Calu3 (cell line): ENCODE results near the gene SLC36A1. TPM values are rescaled to one million over a fixed set of nuclear protein-coding genes. Genes with fewer than 3 reads are reported as not detected.

Experiments used
- BruUV-seq: library from RNA; stranded (reverse); fragments of 400-500 nt; replicated peaks from 2 replicates; lab custom pipeline; 2021; lab: Mats Ljungman, UMichigan
- CTCF ChIA-PET: fragments of 300-600 bp; sonication (Branson Sonifier 250); formaldehyde crosslinking; loops from one replicate; lab custom pipeline; 2022; ENCODE audit warnings: antibody characterized with exemption; lab: Charles Lee
- DNase-seq: peaks from one replicate; pipeline ENCODE4 v3.0.0; 2022
- H3K27ac Mint-ChIP-seq: one replicate; pipeline ENCODE4 v1.8.0; 2022; ENCODE audit warnings: mixed read lengths; ENCODE audit not compliant: unreplicated experiment
- H3K27me3 Mint-ChIP-seq: one replicate; pipeline ENCODE4 v1.8.0; 2022; ENCODE audit warnings: mixed read lengths; ENCODE audit not compliant: unreplicated experiment
- H3K36me3 Mint-ChIP-seq: one replicate; pipeline ENCODE4 v1.8.0; 2022; ENCODE audit warnings: mild to moderate bottlenecking, moderate library complexity, mixed read lengths; ENCODE audit not compliant: insufficient read depth, unreplicated experiment
- H3K4me1 Mint-ChIP-seq: one replicate; pipeline ENCODE4 v1.8.0; 2022; ENCODE audit warnings: mild to moderate bottlenecking, low read depth, mixed read lengths; ENCODE audit not compliant: unreplicated experiment
- H3K4me3 Mint-ChIP-seq: one replicate; pipeline ENCODE4 v1.8.0; 2022; ENCODE audit warnings: mild to moderate bottlenecking, low read depth, moderate library complexity, mixed read lengths; ENCODE audit not compliant: unreplicated experiment
- H3K9me3 Mint-ChIP-seq: one replicate; pipeline ENCODE4 v1.8.0; 2022; ENCODE audit warnings: low read depth, mixed read lengths; ENCODE audit not compliant: unreplicated experiment
- intact Hi-C: fragments of 100-400 bp; cut with micrococcal nuclease; formaldehyde crosslinking; loops from one replicate; pipeline ENCODE4 v1.10.0; 2022; ENCODE audit not compliant: unreplicated experiment
- total RNA-seq: library from RNA; stranded (reverse); gene quantifications from 2 replicates; pipeline ENCODE4 v1.2.3, GENCODE V29; 2022
- TF ChIP-seq, protein P1 (sequence below): fragments of 200-600 bp; IDR thresholded peaks from one replicate; pipeline ENCODE4 v1.8.0; 2022; ENCODE audit warnings: antibody characterized with exemption; ENCODE audit not compliant: unreplicated experiment

Gene SLC36A1
- total RNA-seq, 1 experiment from 2014 or later, result 11.4 TPM

DNA sequence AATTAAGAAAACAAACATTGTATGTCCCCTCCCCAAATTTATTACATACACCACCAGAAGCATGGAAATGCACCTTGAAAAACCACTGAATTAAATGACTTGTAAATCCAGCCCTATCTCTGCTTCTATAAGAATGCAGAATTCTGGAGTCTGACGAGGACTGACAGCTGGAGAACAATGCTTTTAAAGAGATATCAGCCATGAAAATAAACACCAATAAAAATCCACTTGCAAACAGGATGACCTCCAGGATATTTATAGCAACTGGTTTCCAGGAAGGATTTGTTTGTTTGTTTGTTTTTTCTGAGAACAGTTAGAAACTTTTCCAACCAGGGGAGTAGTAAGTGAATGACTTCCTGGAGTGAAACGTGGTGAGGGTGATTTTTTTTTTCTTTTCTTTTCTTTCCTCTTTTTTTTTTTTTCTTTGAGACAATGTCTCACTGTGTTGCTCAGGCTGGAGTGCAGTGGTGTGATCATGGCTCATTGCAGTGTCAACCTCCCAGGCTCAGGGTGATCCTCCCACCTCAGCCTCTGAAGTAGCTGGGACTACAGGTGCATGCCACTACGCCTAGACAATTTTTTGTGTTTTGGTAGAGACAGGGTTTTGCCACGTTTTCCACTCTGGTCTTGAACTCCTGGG is 38.7 kb upstream of the SLC36A1 start:
- H3K9me3 Mint-ChIP-seq, result no peaks in the 10 kb centered on the region
- BruUV-seq, result no TSS peak
- DNase-seq, result no peak
- intact Hi-C loops, result no loop called here
- H3K27me3 Mint-ChIP-seq, result peaks cover 36% of the 10 kb centered on the region
- H3K27ac Mint-ChIP-seq, result no peak overlapping the region
- TF ChIP-seq, protein P1, sequence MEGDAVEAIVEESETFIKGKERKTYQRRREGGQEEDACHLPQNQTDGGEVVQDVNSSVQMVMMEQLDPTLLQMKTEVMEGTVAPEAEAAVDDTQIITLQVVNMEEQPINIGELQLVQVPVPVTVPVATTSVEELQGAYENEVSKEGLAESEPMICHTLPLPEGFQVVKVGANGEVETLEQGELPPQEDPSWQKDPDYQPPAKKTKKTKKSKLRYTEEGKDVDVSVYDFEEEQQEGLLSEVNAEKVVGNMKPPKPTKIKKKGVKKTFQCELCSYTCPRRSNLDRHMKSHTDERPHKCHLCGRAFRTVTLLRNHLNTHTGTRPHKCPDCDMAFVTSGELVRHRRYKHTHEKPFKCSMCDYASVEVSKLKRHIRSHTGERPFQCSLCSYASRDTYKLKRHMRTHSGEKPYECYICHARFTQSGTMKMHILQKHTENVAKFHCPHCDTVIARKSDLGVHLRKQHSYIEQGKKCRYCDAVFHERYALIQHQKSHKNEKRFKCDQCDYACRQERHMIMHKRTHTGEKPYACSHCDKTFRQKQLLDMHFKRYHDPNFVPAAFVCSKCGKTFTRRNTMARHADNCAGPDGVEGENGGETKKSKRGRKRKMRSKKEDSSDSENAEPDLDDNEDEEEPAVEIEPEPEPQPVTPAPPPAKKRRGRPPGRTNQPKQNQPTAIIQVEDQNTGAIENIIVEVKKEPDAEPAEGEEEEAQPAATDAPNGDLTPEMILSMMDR, result no peak
- no peaks in the 10 kb centered on the region for H3K36me3 Mint-ChIP-seq
- CTCF ChIA-PET, result no interaction called here
- no peaks in the 10 kb centered on the region for H3K4me1 Mint-ChIP-seq
- H3K4me3 Mint-ChIP-seq, result no peak overlapping the region

DNA sequence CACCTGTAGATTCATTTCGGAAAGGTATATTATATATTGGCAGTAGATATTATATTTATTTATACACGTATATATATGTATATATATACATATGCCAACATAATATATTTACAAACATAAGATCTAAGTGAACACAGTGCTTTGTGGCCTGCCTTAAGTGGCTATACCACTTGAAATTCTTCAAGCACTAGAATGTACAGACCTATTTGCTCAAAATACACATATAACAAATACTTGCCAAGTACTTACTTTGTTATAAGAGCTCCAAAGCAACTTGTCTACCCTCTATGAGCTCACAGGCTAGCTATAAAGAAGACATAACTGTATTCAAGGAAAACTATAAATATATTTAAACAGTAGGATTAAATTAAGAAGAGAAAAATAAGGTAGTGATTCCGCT is 33.6 kb upstream of the SLC36A1 start:
- TF ChIP-seq, protein P1, result no peak
- Mint-ChIP-seq H3K9me3 (no peaks in the 10 kb centered on the region), H3K27me3 (peaks cover 51% of the 10 kb centered on the region), H3K4me1 (no peaks in the 10 kb centered on the region), H3K27ac (no peak overlapping the region), H3K4me3 (no peak overlapping the region), H3K36me3 (no peaks in the 10 kb centered on the region)
- no TSS peak for BruUV-seq
- DNase-seq, result no peak
- CTCF ChIA-PET, result no interaction called here
- intact Hi-C loops, result no loop called here

DNA sequence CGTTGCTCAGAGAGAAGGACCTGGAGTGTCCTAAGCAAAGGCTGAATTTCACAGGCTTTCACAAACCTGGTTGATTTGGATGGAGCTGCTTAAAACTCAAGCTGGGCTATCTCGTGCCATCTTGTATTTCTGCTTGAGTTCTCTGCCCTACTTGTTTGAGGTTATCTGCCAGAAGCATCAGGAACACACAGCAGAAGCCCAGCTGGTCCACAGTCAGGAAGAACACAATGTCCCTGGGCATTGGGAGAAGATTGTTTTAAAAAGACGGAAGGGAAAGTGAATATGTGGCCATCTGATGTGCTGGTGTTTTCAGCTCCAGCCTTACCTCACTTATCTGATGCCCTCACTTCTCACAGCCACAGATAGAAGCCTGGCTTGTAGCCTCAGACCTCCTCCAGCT is 32.9 kb upstream of the SLC36A1 start:
- H3K4me3 Mint-ChIP-seq, result no peak overlapping the region
- H3K27ac Mint-ChIP-seq, result no peak overlapping the region
- no peaks in the 10 kb centered on the region for H3K4me1 Mint-ChIP-seq
- no peaks in the 10 kb centered on the region for H3K36me3 Mint-ChIP-seq
- CTCF ChIA-PET, result no interaction called here
- TF ChIP-seq, protein P1, result no peak
- DNase-seq, result no peak
- no TSS peak for BruUV-seq
- H3K9me3 Mint-ChIP-seq, result peaks cover 3% of the 10 kb centered on the region
- intact Hi-C loops, result no loop called here
- peaks cover 51% of the 10 kb centered on the region for H3K27me3 Mint-ChIP-seq

DNA sequence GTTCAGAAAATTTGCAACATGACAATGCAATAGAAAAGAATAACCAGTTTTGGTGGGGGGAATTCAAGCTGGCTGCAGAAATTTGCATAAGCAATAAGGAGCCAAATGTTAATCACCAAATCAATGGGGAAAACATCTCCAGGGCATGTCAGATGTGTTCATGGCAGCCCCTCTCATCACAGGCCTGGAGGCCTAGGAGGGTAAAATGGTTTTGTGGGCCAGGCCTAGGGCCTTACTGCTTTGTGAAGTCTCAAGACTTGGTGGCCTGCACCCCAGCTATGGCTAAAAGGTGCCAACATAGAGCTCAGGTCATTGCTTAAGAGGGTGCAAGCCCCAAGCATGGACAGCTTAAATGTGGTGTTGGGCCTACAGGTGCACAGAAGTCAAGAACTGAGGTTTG is 29.7 kb upstream of the SLC36A1 start:
- no peak overlapping the region for H3K4me3 Mint-ChIP-seq
- intact Hi-C loops, result no loop called here
- no peaks in the 10 kb centered on the region for H3K4me1 Mint-ChIP-seq
- TF ChIP-seq, protein P1, result no peak
- H3K27ac Mint-ChIP-seq, result no peak overlapping the region
- no peak for DNase-seq
- no TSS peak for BruUV-seq
- H3K9me3 Mint-ChIP-seq, result peaks cover 3% of the 10 kb centered on the region
- peaks cover 51% of the 10 kb centered on the region for H3K27me3 Mint-ChIP-seq
- CTCF ChIA-PET, result no interaction called here
- H3K36me3 Mint-ChIP-seq, result no peaks in the 10 kb centered on the region
